HepG2 (cell line): ENCODE results near the gene C2orf80. TPM values are rescaled to one million over a fixed set of nuclear protein-coding genes. Genes with fewer than 3 reads are reported as not detected.

Source experiments
- BHLHE40 ChIP-seq: IDR thresholded peaks from 2 replicates; pipeline ENCODE4 v1.6.1; 2011; ENCODE audit warnings: low read length, improper control_type of control experiment
- FOXK1 ChIP-seq: sonication (generic); formaldehyde crosslinking; IDR thresholded peaks from 2 replicates; pipeline ENCODE4 v1.4.0; 2020; ENCODE audit warnings: low read depth, missing genetic modification reagents, borderline replicate concordance
- HMG20B ChIP-seq: conservative IDR thresholded peaks from 2 replicates; pipeline ENCODE4 v1.6.1; 2016; ENCODE audit warnings: missing genetic modification reagents, missing compliant biosample characterization
- NR2F1 ChIP-seq, 2 experiments: fragments of 450-650 bp in 1 of 2; formaldehyde crosslinking in 1 of 2; IDR thresholded peaks; 2 replicates each; pipeline versions ENCODE4 v1.5.0 to v1.6.1; 2016 to 2020; ENCODE audit warnings: mild to moderate bottlenecking in 1 of 2, missing compliant biosample characterization in 1 of 2, missing genetic modification reagents in 1 of 2, moderate library complexity in 1 of 2
- YY1 ChIP-seq: IDR thresholded peaks from 2 replicates; pipeline ENCODE4 v1.6.1; 2011; ENCODE audit warnings: low read length, low read depth, moderate library complexity, mild to moderate bottlenecking; ENCODE audit not compliant: insufficient read depth, insufficient replicate concordance
- ZNF326 ChIP-seq: sonication (generic); formaldehyde crosslinking; IDR thresholded peaks from 2 replicates; pipeline ENCODE4 v1.4.0; 2020; ENCODE audit warnings: missing genetic modification reagents, borderline replicate concordance
- ZNF335 ChIP-seq: sonication (generic); formaldehyde crosslinking; IDR thresholded peaks from 2 replicates; pipeline ENCODE4 v1.4.0; 2020; ENCODE audit warnings: missing genetic modification reagents
- ZNF841 ChIP-seq: sonication (generic); formaldehyde crosslinking; IDR thresholded peaks from 2 replicates; pipeline ENCODE4 v1.8.1; 2023; ENCODE audit warnings: missing genetic modification reagents, borderline replicate concordance
- polyA plus RNA-seq, 8 experiments: library from polyadenylated mRNA; depleted of rRNA in 3 of 8; stranded (reverse) in 7 of 8; unstranded in 1 of 8; fragments of >200 nt; fragmentation: Illumina TruSeq in 4 of 8; extraction: Trizol in 4 of 8; gene quantifications; 2 replicates each; pipeline versions ENCODE4 v1.2.1 to v1.2.3, GENCODE V29; 2011 to 2016; ENCODE audit warnings: low read depth in 4 of 8, missing spikeins in 1 of 8, mixed read lengths in 1 of 8; ENCODE audit not compliant: insufficient read depth in 1 of 8
- total RNA-seq, 5 experiments: library from RNA; depleted of rRNA; stranded (reverse); fragments of >200 nt; fragmentation: Illumina TruSeq; extraction: Trizol; gene quantifications; 2 replicates each; pipeline ENCODE4 v1.2.3, GENCODE V29; 2016; ENCODE audit warnings: low read depth in 1 of 5
- TF ChIP-seq, protein P1 (sequence below): sonication (generic); formaldehyde crosslinking; IDR thresholded peaks from 2 replicates; pipeline ENCODE4 v1.9.0; 2021; ENCODE audit warnings: missing genetic modification reagents, borderline replicate concordance
- TF ChIP-seq, protein P2 (sequence below): IDR thresholded peaks from 2 replicates; pipeline ENCODE4 v1.6.1; 2018; ENCODE audit warnings: missing genetic modification reagents, mild to moderate bottlenecking, missing compliant biosample characterization
- TF ChIP-seq, protein P3 (sequence below): sonication (generic); formaldehyde crosslinking; conservative IDR thresholded peaks from 2 replicates; pipeline ENCODE4 v1.8.0; 2022; ENCODE audit warnings: low read depth, missing genetic modification reagents
- TF ChIP-seq, protein P4 (sequence below): sonication (generic); formaldehyde crosslinking; IDR thresholded peaks from 2 replicates; pipeline ENCODE4 v1.5.1; 2020; ENCODE audit warnings: mild to moderate bottlenecking, missing genetic modification reagents
- TF ChIP-seq, protein P5 (sequence below): sonication (generic); formaldehyde crosslinking; IDR thresholded peaks from 2 replicates; pipeline ENCODE4 v1.5.0; 2020; ENCODE audit warnings: mild to moderate bottlenecking, missing genetic modification reagents

C2orf80 gene
- total and polyA plus RNA-seq, 2 of the 13 experiments (the other 11 are each of a cell fraction or from before 2014, with no cell fraction given): not detected

DNA sequence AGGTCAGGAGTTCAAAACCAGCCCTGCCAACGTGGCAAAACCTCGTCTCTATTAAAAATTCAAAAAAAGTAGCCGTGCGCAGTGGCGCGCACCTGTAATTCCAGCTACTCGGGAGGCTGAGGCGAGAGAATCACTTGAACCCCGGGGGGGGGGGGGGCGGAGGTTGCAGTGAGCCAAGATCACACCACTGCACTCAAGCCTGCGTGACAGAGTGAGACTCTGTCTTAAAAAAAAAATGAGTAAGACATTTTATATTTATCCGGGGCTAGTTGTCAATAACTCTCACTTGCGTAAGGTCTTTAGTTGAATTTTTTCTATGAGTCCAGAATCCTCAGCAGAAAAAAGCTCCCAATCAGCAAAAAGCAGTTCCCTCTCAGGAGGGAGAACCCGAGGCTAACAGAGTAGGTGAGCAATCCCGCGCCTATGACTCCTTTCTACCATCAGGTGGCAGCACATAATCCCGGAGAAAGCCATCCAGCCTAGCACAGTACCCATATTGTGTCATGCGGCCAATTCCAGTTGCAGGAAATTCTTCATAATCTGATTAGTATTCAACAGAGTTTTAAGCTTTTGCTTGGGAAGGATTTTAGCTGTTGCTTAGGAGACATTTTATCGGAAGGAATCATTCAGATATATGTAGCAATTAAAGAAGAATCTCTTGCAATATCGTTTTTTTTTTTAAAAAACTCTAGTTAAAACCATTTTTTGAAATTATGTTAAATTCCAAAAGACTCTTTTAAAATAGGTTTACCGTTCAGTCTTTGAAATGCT, 14.6 kb downstream of the C2orf80 start (continued):
- TF ChIP-seq, protein P1, sequence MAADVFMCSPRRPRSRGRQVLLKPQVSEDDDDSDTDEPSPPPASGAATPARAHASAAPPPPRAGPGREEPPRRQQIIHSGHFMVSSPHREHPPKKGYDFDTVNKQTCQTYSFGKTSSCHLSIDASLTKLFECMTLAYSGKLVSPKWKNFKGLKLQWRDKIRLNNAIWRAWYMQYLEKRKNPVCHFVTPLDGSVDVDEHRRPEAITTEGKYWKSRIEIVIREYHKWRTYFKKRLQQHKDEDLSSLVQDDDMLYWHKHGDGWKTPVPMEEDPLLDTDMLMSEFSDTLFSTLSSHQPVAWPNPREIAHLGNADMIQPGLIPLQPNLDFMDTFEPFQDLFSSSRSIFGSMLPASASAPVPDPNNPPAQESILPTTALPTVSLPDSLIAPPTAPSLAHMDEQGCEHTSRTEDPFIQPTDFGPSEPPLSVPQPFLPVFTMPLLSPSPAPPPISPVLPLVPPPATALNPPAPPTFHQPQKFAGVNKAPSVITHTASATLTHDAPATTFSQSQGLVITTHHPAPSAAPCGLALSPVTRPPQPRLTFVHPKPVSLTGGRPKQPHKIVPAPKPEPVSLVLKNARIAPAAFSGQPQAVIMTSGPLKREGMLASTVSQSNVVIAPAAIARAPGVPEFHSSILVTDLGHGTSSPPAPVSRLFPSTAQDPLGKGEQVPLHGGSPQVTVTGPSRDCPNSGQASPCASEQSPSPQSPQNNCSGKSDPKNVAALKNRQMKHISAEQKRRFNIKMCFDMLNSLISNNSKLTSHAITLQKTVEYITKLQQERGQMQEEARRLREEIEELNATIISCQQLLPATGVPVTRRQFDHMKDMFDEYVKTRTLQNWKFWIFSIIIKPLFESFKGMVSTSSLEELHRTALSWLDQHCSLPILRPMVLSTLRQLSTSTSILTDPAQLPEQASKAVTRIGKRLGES (CRISPR knock-in tag): no peak
- TF ChIP-seq FOXK1 (CRISPR knock-in tag) (no peak), ZNF326 (no peak), ZNF841 (CRISPR knock-in tag) (no peak), ZNF335 (CRISPR knock-in tag) (no peak), NR2F1 (CRISPR knock-in tag; IDR thresholded peaks at IDR 0.05) (no peak), BHLHE40 (no peak), HMG20B (CRISPR knock-in tag) (no peak), YY1 (no peak)
- TF ChIP-seq, protein P2, sequence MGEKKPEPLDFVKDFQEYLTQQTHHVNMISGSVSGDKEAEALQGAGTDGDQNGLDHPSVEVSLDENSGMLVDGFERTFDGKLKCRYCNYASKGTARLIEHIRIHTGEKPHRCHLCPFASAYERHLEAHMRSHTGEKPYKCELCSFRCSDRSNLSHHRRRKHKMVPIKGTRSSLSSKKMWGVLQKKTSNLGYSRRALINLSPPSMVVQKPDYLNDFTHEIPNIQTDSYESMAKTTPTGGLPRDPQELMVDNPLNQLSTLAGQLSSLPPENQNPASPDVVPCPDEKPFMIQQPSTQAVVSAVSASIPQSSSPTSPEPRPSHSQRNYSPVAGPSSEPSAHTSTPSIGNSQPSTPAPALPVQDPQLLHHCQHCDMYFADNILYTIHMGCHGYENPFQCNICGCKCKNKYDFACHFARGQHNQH (CRISPR knock-in tag): 0 out of 2 replicates have a peak, but pooled peaks have one; percentile 30
- TF ChIP-seq, protein P3, sequence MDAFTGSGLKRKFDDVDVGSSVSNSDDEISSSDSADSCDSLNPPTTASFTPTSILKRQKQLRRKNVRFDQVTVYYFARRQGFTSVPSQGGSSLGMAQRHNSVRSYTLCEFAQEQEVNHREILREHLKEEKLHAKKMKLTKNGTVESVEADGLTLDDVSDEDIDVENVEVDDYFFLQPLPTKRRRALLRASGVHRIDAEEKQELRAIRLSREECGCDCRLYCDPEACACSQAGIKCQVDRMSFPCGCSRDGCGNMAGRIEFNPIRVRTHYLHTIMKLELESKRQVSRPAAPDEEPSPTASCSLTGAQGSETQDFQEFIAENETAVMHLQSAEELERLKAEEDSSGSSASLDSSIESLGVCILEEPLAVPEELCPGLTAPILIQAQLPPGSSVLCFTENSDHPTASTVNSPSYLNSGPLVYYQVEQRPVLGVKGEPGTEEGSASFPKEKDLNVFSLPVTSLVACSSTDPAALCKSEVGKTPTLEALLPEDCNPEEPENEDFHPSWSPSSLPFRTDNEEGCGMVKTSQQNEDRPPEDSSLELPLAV (CRISPR knock-in tag): no peak
- TF ChIP-seq, protein P4, sequence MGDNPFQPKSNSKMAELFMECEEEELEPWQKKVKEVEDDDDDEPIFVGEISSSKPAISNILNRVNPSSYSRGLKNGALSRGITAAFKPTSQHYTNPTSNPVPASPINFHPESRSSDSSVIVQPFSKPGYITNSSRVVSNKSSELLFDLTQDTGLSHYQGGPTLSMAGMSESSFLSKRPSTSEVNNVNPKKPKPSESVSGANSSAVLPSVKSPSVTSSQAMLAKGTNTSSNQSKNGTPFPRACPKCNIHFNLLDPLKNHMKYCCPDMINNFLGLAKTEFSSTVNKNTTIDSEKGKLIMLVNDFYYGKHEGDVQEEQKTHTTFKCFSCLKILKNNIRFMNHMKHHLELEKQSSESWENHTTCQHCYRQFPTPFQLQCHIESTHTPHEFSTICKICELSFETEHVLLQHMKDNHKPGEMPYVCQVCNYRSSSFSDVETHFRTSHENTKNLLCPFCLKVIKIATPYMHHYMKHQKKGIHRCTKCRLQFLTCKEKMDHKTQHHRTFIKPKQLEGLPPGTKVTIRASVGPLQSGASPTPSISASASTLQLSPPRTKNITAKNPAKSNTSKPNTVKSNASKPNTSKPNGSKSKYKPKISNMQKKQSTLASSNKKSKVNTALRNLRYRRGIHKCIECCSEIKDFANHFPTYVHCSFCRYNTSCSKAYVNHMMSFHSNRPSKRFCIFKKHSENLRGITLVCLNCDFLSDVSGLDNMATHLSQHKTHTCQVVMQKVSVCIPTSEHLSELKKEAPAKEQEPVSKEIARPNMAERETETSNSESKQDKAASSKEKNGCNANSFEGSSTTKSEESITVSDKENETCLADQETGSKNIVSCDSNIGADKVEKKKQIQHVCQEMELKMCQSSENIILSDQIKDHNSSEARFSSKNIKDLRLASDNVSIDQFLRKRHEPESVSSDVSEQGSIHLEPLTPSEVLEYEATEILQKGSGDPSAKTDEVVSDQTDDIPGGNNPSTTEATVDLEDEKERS: no peak
- TF ChIP-seq, protein P5, sequence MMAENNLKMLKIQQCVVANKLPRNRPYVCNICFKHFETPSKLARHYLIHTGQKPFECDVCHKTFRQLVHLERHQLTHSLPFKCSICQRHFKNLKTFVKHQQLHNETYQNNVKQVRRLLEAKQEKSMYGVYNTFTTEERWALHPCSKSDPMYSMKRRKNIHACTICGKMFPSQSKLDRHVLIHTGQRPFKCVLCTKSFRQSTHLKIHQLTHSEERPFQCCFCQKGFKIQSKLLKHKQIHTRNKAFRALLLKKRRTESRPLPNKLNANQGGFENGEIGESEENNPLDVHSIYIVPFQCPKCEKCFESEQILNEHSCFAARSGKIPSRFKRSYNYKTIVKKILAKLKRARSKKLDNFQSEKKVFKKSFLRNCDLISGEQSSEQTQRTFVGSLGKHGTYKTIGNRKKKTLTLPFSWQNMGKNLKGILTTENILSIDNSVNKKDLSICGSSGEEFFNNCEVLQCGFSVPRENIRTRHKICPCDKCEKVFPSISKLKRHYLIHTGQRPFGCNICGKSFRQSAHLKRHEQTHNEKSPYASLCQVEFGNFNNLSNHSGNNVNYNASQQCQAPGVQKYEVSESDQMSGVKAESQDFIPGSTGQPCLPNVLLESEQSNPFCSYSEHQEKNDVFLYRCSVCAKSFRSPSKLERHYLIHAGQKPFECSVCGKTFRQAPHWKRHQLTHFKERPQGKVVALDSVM (CRISPR knock-in tag): no peak
